GM19324 (cell line): ENCODE measurements around the gene ADGRV1.
"Not testable (repeated sequence)": the region's sequence is repeated elsewhere in the genome, so short reads cannot be mapped to it uniquely, and the experiment has no call there.

Experiments used
- ATAC-seq: cut with Tn5 transposase; IDR thresholded peaks from one replicate; pipeline ENCODE4 v1.9.1; 2021; ENCODE audit warnings: mild to moderate bottlenecking, moderate library complexity; ENCODE audit not compliant: unreplicated experiment, low FRiP score

The ADGRV1 gene

GRCh38 chr5:91016322-91016721 is 457.7 kb downstream of the ADGRV1 start:
- no peak for ATAC-seq

- no peak for ATAC-seq
Measured at GRCh38 chr5:91016954-91017700, 458.5 kb downstream of the ADGRV1 start.

GRCh38 chr5:91018200-91018599 is 459.6 kb downstream of the ADGRV1 start:
- ATAC-seq: no peak

GRCh38 chr5:91018712-91019371 is 460.2 kb downstream of the ADGRV1 start:
- ATAC-seq: no peak

GRCh38 chr5:91020065-91020800 is 461.6 kb downstream of the ADGRV1 start:
- ATAC-seq: no peak

GRCh38 chr5:91022518-91022917 is 463.9 kb downstream of the ADGRV1 start:
- ATAC-seq: no peak

GRCh38 chr5:91024206-91024605 is 465.6 kb downstream of the ADGRV1 start:
- ATAC-seq: no peak

GRCh38 chr5:91024727-91025126 is 466.1 kb downstream of the ADGRV1 start:
- no peak for ATAC-seq

- no peak for ATAC-seq
Measured at GRCh38 chr5:91025449-91025848, 466.9 kb downstream of the ADGRV1 start.

- ATAC-seq: no peak
Measured at GRCh38 chr5:91025956-91026355, 467.4 kb downstream of the ADGRV1 start.

GRCh38 chr5:91026466-91026865 is 467.9 kb downstream of the ADGRV1 start:
- no peak for ATAC-seq

GRCh38 chr5:91027405-91028139 is 469.0 kb downstream of the ADGRV1 start:
- ATAC-seq: no peak

GRCh38 chr5:91028499-91028956 is 469.9 kb downstream of the ADGRV1 start:
- ATAC-seq: no peak

GRCh38 chr5:91030521-91031401 is 472.2 kb downstream of the ADGRV1 start:
- ATAC-seq: no peak

GRCh38 chr5:91031402-91031752 is 472.8 kb downstream of the ADGRV1 start:
- ATAC-seq: no peak

- no peak for ATAC-seq
Measured at GRCh38 chr5:91032125-91032524, 473.5 kb downstream of the ADGRV1 start.

GRCh38 chr5:91033370-91033769 is 474.8 kb downstream of the ADGRV1 start:
- ATAC-seq: no peak

GRCh38 chr5:91038180-91038808 is 479.7 kb downstream of the ADGRV1 start:
- no peak for ATAC-seq

- ATAC-seq: not testable (repeated sequence)
Measured at GRCh38 chr5:91041132-91041531, 482.5 kb downstream of the ADGRV1 start.
